Stimulated activated CD4-positive, alpha-beta T cell treated with anti-CD3 and anti-CD28 coated beads, Interleukin-1b, Interleukin-23, amount 100 ng/mL, for 4 hours (primary cell): ENCODE measurements around the gene CYP4V2.

ENCODE experiments used
- DNase-seq, 2 donors: peaks; one replicate each; pipeline ENCODE4 v3.0.0-alpha.2; 2020; ENCODE audit warnings: low read depth in 2 of 2

The CYP4V2 gene

DNA sequence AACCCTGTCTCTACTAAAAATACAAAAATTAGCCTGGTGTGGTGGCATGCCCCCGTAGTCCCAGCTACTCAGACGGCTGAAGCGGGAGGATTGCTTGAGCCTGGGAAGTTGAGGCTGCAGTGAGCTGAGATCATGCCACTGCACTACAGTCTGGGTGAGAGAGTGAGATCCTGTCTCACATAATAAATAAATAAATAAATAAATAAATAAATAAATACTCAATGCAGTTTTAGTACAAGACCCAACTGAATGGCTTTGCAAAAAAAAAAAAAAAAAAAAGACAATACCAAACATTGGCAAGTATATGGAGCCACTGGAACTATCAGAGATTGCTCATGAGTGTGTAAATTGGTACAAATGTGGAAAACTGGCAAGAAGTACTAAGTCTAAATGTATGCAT lies 3.3 kb upstream of the CYP4V2 start:
- no peak for DNase-seq

DNA sequence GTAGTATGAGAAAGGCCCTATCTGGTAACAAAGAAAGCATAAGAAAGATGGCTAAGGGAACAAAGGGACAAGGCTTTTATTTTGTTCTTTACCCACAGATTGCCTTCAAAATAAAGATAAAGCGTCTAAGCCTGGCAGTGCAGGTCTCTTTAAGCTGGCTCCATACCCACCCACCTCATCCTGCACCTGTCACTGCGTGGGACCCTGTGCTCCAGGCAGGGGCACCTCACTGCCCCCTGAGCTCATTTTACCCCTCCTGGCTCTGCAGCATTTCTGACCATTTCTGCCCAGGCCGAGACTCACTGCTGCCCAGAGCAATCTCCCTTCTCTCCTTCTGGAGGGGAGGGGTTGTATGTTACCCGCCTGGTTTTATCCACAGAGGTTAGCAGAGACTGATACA lies 1.7 kb upstream of the CYP4V2 start:
- no peak for DNase-seq

DNA sequence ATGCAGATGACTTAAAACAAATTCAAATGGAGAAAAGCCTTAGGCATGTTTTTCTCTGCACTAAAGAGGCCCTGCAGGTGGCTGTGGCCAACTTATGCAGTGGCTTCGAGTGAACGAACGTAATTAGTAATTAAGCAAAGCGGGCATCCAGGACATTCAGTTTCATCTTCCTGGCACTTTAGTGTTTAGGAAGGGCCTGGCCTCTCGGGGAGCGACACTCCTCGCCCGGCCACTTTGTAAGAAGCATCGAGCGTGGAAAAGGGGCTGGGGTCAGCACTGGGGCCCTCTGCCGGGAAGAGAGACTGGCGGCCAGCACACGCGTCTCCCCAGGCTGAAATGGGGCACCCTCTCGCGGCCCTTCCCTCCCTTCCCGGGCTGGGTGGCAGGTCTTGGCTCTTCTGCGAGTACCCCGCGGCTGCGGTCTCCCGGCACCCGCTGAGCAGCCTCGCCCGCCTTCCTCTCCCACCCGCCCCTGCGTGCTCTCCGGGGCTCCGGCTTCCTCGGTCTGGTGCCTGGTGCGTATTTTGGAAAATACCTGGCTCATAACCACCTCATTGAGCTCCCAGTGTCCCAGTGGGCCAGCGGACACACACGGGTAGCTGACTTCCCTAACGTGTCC lies 677 bp upstream of the CYP4V2 start:
- peak in 1 of 2 donors; percentile 25 for DNase-seq

GRCh38 chr4:186192066-186192612 lies 772 bp downstream of the CYP4V2 start:
- DNase-seq = no peak

- no peak for DNase-seq
These were observed 2.5 kb downstream of the CYP4V2 start for GRCh38 chr4:186193851-186194250.

- no peak for DNase-seq
These were observed 4.7 kb downstream of the CYP4V2 start for GRCh38 chr4:186196063-186196462.

GRCh38 chr4:186200516-186200915 lies 9.1 kb downstream of the CYP4V2 start:
- no peak for DNase-seq

DNA sequence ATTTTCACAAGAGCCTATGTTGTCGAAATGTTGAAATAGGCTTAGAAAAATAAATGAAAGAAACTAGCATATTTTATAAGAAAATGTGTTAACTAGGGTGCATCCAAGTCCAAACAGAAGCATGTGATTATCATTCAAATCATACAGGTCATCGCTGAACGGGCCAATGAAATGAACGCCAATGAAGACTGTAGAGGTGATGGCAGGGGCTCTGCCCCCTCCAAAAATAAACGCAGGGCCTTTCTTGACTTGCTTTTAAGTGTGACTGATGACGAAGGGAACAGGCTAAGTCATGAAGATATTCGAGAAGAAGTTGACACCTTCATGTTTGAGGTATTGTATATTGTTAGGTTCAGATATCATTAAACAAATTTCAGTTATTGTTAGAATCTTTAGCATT lies 9.6 kb downstream of the CYP4V2 start:
- DNase-seq = no peak

- peak; percentile 31 to 44 for DNase-seq
These were observed 10.3 kb downstream of the CYP4V2 start for GRCh38 chr4:186201535-186202230.

GRCh38 chr4:186202490-186203140 lies 11.2 kb downstream of the CYP4V2 start:
- no peak for DNase-seq

GRCh38 chr4:186203406-186203805 lies 12.0 kb downstream of the CYP4V2 start:
- no peak for DNase-seq

DNA sequence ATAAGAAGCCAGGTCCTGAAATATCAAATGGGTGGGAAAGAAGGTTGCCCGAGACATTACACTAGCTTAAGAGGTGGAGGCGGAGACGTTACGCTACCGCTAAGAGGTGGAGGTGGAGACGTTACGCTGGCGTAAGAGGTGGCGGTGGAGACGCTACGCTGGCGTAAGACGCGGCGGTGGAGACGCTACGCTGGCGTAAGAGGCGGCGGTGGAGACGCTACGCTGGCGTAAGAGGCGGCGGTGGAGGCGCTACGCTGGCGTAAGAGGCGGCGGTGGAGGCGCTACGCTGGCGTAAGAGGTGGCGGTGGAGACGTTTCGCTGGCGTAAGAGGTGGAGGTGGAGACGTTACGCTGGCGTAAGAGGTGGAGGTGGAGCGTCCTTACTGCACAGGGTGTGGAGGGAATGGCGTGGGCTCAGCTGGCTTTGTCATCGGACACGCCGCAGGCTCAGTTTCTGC lies 12.8 kb downstream of the CYP4V2 start:
- peak in 1 of 2 donors; percentile 52 for DNase-seq

DNA sequence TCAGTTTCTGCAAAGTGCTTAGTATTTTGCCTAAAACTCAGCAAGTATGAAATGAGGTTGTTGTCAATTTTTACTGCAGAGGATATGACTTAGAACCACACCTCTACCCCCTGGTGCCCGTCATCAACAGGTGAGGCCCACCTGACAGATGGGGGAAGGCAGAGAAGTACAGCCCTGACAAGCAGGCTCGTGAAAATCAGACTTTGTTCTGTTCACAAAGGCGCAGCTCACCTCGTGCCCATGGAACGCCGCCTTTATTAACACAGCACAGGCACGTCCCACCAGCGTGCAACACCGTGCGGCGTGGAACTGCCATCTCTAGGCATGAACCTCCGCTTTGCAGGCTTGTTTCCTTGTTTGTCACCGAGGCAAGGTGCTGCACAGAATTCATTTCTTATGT lies 13.3 kb downstream of the CYP4V2 start:
- no peak for DNase-seq

- no peak for DNase-seq
These were observed 13.8 kb downstream of the CYP4V2 start for GRCh38 chr4:186205156-186205555.

GRCh38 chr4:186216465-186217024 lies 25.2 kb downstream of the CYP4V2 start:
- no peak for DNase-seq

GRCh38 chr4:186217733-186218293 lies 26.4 kb downstream of the CYP4V2 start:
- no peak for DNase-seq

DNA sequence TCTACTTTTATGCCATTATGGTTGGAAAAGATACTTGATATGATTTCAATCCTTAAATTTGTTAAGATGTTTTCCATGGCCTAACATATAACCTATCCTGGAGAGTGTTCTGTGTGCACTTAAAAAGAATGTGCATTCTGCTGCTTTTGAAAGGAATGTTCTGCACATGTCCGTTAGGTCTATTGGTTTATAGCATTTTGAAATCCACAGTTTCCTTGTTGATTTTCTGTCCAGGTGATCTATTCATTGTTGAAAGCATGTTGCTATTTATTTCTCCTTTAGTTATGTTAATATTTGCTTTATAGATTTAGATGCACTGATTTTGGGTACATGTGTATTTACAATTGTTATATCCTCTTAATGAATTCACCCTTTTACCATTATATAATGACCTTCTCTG lies 30.3 kb downstream of the CYP4V2 start:
- no peak for DNase-seq

GRCh38 chr4:186225848-186226247 lies 34.5 kb downstream of the CYP4V2 start:
- DNase-seq = no peak

GRCh38 chr4:186226521-186227189 lies 35.3 kb downstream of the CYP4V2 start:
- DNase-seq = no peak

DNA sequence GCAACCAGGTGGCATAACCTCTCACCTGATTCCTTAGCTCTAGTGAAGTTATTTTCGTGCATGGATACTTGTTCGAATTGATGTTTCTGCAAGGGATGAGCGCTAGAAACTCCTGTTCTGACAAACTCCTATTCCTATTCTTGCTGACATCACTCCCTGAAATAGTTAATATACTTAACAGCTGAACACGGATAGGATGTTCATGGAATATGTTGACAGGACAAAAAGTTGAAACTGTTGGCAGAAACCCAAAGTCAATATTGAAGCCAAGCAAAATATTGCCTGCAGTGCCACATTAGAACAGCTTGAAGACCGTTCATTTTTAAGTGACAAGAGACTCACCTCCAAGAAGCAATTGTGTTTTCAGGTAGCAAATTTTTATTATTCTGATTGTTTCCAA lies 35.9 kb downstream of the CYP4V2 start, which contains the start of gene KLKB1:
KLKB1 (plus strand) TSS at position 287 of the 400 bp plus-strand sequence. CDS start 689 bp downstream, outside the sequence.
- no peak for DNase-seq

DNA sequence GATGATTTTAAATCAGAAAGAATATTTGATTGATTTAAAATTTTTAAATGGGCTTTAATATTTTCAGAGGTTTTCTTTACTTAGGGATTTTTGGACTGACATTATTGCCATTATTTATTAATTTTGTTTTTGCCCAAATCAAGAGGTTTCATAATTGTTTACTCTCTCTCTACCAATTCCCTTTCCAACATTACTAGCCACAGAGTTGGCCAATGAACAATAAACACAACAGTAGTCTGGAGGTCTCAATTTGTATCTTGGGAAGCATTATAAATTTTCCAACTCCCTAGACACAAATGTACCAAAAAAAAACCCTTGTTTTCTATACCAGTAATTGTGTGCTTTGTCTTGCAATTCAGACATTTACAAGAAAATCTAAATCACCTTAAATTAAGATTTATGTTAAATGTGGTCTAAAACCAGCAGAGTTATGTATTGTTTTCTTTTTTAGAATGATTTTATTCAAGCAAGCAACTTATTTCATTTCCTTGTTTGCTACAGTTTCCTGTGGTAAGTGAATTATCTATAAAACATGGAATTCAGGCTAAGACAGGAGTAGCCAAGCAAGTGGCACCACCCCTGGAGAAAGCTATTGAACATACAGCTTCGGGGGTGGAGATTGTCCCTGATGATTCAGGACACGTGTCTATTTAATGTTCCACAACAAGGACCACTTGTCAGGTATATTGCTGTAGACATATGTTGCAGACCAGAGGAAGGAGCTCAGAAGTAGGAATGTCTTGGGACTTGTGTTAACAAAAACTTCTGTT lies 36.6 kb downstream of the CYP4V2 start:
- no peak for DNase-seq
